Gastrocnemius medialis (tissue), 4 donors: ENCODE results near the gene RAPSN.

Experiments
- POLR2A ChIP-seq, 2 donors: fragments of 450-650 bp; IDR thresholded peaks; one replicate each; pipeline ENCODE4 v1.6.1; 2017; ENCODE audit warnings: antibody characterized with exemption in 2 of 2, mild to moderate bottlenecking in 2 of 2, moderate library complexity in 2 of 2
- TF ChIP-seq, protein P1 (sequence below), 5 experiments: fragments of 450-650 bp in 3 of 5; fragments of 200-600 bp in 2 of 5; sonication (generic) in 2 of 5; IDR thresholded peaks in 4 of 5; conservative IDR thresholded peaks in 1 of 5; 1 replicate in 4 of 5; 2 replicates in 1 of 5; pipeline ENCODE4 v1.5.1; 2016 to 2019; ENCODE audit warnings: antibody characterized with exemption in 5 of 5, mild to moderate bottlenecking in 3 of 5, moderate library complexity in 3 of 5

- TF ChIP-seq, protein P1, sequence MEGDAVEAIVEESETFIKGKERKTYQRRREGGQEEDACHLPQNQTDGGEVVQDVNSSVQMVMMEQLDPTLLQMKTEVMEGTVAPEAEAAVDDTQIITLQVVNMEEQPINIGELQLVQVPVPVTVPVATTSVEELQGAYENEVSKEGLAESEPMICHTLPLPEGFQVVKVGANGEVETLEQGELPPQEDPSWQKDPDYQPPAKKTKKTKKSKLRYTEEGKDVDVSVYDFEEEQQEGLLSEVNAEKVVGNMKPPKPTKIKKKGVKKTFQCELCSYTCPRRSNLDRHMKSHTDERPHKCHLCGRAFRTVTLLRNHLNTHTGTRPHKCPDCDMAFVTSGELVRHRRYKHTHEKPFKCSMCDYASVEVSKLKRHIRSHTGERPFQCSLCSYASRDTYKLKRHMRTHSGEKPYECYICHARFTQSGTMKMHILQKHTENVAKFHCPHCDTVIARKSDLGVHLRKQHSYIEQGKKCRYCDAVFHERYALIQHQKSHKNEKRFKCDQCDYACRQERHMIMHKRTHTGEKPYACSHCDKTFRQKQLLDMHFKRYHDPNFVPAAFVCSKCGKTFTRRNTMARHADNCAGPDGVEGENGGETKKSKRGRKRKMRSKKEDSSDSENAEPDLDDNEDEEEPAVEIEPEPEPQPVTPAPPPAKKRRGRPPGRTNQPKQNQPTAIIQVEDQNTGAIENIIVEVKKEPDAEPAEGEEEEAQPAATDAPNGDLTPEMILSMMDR (IDR thresholded peaks at IDR 0.05 in 4 of 5, conservative IDR thresholded peaks at IDR 0.05 in 1 of 5), result no peak
- TF ChIP-seq POLR2A (IDR thresholded peaks at IDR 0.05), result no peak
Measured at GRCh38 chr11:47477323-47477722, 28.4 kb upstream of the RAPSN start.
